ENCODE results near the gene SMARCB1.

DNA sequence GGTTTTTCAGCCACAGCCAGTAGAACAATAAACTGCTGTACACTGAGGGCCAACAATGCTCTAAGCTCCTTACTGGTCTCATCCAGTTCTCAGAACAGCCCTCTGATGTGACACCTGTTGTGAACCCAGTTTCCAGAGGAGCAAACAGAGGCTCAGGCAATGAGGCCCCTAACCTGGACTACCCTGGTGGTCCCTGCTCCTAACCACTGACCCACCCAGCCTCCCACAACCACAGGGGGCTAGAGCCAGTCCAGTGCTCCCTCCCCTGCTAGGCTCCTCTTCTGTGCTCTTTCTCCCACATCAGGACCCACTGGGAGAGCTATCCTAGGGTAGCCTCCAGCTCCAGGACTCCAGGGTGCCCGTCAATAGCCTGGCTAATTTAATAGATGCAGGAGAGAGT is 4.1 kb upstream of the SMARCB1 start:
- TF ChIP-seq FOS (IDR thresholded peaks at IDR 0.05; ENCODE audit: borderline replicate concordance, insufficient read depth, low read length): no peak
- TF ChIP-seq, protein P1, sequence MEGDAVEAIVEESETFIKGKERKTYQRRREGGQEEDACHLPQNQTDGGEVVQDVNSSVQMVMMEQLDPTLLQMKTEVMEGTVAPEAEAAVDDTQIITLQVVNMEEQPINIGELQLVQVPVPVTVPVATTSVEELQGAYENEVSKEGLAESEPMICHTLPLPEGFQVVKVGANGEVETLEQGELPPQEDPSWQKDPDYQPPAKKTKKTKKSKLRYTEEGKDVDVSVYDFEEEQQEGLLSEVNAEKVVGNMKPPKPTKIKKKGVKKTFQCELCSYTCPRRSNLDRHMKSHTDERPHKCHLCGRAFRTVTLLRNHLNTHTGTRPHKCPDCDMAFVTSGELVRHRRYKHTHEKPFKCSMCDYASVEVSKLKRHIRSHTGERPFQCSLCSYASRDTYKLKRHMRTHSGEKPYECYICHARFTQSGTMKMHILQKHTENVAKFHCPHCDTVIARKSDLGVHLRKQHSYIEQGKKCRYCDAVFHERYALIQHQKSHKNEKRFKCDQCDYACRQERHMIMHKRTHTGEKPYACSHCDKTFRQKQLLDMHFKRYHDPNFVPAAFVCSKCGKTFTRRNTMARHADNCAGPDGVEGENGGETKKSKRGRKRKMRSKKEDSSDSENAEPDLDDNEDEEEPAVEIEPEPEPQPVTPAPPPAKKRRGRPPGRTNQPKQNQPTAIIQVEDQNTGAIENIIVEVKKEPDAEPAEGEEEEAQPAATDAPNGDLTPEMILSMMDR (IDR thresholded peaks at IDR 0.05; ENCODE audit: extremely low read depth in 1 of 2, insufficient read depth in 1 of 2, low read depth in 1 of 2, low read length in 2 of 2): no peak
- TF ChIP-seq POLR2AphosphoS5 (IDR thresholded peaks at IDR 0.05; ENCODE audit: insufficient read depth, low read depth, low read length): no peak
- TF ChIP-seq EZH2 (IDR thresholded peaks at IDR 0.05; ENCODE audit: borderline replicate concordance, low read depth, low read length, severe bottlenecking): no peak
- no peak for TF ChIP-seq POLR2A (IDR thresholded peaks at IDR 0.05; ENCODE audit: low read depth, low read length)
- TF ChIP-seq MYC (IDR thresholded peaks at IDR 0.05; ENCODE audit: low read depth, low read length): no peak
- no peak for TF ChIP-seq MAX (IDR thresholded peaks at IDR 0.05; ENCODE audit: insufficient read depth, insufficient read length)

Measured in endothelial cell of umbilical vein (primary cell).